HG02610 (cell line): ENCODE measurements around the gene ZBTB7A.
"Not testable (repeated sequence)": the region's sequence is repeated elsewhere in the genome, so short reads cannot be mapped to it uniquely, and the experiment has no call there.

Experiments used
- ATAC-seq: cut with Tn5 transposase; IDR thresholded peaks from one replicate; pipeline ENCODE4 v1.9.1; 2021; ENCODE audit warnings: mild to moderate bottlenecking, moderate library complexity; ENCODE audit not compliant: unreplicated experiment

ZBTB7A gene

DNA sequence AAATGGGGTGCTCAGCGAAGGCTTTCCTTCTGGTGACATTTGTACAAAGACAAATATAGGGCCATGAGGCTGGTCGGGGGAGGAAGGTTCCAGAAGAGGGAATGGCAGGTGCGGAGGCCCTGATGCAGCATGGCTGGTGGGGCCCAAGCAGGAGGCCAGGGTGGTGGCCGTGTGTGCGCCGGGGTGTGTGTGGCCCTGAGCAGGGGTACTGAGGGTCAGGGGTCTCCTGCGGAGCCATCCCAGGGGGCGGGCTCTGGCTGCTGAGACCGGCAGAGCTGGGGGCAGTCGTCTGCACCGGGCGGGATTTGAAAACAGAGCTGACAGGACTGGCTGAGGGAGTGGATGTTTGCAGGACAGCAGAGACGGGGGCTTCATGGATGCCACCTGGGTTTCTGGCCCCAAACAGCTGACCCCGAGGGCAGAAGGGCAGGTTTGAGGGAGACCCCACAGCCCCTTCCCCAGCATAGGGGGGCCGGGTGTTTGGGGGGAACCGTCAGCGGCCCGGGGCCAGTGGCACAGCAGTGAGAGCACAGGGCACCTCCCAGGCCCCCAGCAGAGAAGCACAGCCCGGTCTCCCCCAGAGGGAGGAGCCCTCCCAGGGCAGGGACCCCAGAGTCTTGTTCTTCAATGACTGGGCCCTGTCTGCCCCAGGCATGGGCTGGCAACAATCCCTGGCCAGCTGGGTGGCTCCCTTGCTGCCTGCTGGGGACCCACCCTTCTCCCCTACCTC is 47.8 kb downstream of the ZBTB7A start:
- ATAC-seq = no peak

- no peak for ATAC-seq
Measured at GRCh38 chr19:4018140-4018613, 48.5 kb downstream of the ZBTB7A start.

DNA sequence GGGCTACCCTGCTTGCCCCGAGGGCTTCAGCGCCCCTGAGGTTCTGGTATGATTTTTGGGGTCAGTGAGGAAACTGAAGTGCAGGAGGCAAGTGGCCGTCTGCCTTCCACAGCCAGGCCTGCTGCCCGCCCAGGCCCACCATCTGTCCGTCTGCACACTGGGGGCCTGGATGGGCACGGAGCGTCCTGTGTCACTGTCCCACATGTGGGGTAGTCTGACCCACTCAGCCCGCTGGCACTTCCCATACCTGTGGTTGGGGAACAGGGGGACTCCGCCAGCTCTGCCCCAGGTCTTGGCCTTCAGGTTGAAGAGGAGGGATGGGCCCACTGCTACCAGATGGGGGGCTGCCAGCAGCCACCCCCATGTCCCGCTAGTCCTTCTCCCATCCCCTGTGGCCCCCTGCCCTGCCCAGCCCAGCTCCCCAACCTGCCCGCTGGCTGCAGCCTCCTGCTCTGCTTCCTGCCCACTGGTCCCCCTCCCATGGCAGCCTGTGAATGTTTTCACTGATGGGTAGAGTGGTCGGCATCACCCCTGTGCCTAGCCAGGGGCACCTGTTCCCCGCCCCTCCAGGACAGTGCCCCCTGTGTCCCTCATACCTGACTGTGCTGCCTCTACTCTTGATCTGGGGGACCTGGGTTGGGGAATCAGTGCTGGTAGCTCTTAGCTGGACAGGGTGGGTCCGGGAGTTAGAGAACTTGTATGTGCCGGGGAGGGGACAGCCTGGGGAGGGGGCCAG is 49.6 kb downstream of the ZBTB7A start:
- no peak for ATAC-seq

- ATAC-seq = no peak
Measured at GRCh38 chr19:4016486-4016885, 50.2 kb downstream of the ZBTB7A start.

- ATAC-seq = no peak
Measured at GRCh38 chr19:4015705-4016402, 50.8 kb downstream of the ZBTB7A start.

- no peak for ATAC-seq
Measured at GRCh38 chr19:4014541-4015491, 51.9 kb downstream of the ZBTB7A start.

DNA sequence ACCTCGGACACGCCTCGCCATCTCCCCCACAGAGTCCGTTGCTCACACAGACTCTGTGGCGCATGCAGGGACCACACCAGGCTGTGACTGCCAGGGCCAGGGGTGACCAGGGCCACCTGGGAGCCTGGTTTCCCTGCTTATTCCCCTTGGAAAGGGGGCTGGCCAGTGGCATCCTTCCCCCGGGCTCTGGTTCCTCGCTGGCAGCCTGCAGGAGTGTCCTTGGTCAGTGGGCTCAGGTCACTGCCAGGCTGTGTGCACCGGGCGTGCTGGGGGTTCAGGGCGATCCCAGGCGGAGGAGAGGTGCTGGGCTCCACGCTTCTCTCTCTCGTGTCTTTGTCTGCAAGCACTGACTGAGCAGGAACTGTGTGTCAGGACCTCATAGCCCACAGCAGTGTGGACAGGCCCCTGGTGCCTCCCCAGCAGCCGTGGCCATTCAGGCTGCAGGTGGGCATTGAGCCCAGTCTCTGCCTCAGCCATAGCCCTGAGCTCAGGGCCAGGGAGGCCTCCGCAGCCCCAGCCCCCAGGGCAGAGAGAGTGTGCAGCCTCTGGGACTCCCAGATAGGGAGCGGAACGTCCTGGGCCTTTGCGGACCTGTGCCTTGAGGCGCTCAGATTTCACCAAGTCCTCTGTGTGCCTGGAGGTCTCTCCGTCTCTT is 52.7 kb downstream of the ZBTB7A start:
- no peak for ATAC-seq

GRCh38 chr19:4012975-4013634 is 53.6 kb downstream of the ZBTB7A start:
- no peak for ATAC-seq

DNA sequence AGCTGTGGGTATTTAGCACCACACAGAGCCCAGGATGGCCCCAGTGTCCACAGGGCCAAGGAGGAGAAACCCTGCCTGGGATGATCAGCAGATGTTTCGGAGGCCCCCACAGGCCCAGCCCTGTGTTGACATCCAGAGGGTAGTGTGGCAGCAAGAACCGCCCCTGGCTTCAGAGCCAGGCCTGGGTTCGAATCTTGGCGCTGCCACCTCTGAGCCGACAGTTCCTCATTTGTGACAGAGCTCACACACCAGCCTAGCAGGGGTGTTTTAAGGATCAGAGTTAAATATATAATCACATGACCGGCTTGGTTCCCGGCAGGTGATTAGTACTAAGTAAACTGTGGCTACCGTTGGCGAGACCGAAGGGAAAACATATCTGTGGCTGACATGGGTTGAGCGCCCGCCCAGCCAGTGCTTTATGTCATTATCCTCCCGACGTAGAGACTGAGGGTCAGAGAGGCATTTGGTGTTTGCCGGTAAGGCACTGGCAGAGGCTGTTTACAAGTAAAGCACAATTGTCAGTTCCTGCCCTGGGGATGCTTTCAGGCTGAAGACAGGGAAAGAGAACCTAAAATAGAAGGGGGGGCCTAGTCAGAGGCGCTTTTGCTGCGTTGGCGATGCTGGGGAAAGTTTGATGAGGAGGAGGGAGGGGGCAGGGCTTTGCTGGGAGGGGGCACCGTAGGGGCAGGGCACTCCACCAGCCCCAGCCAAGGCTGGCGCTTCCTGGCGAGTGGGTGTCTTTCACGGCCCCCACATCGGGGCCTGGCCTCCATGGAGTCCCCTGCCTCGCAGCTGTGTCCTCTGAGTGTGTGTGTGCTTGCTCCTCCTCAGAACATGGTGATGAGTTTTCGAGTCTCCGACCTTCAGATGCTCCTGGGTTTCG is 54.4 kb downstream of the ZBTB7A start:
- ATAC-seq = no peak

DNA sequence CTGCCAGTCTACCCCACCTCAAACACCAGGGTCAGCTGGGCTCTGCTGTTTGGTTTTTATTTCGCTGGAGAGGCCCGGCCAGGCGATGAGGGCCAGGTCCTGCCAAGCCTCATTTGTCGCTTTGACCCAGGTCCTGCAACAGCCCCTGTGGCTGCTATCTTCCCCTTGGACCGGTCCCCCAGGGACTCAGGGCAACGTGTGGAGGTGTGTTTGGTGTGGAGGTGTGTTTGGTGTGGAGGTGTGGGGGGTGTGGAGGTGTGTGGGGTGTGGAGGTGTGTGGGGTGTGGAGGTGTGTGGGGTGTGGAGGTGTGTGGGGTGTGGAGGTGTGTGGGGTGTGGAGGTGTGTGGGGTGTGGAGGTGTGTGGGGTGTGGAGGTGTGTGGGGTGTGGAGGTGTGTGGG is 55.3 kb downstream of the ZBTB7A start:
- ATAC-seq = not testable (repeated sequence)

DNA sequence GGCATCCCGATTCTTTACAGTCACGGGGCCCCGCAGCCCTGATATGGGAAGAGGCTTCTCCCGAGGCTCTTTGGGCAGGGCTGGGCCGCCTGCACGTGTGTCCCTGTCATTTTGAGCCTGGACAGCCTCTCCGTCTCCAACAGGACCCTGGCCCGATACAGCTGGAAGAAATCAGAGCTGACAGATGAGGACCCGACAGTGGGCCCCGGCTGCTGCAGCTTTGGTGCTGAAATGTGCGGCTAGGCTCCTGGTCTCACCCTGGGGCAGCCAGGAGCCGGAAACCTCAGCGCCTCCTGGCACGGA is 55.9 kb downstream of the ZBTB7A start:
- no peak for ATAC-seq

DNA sequence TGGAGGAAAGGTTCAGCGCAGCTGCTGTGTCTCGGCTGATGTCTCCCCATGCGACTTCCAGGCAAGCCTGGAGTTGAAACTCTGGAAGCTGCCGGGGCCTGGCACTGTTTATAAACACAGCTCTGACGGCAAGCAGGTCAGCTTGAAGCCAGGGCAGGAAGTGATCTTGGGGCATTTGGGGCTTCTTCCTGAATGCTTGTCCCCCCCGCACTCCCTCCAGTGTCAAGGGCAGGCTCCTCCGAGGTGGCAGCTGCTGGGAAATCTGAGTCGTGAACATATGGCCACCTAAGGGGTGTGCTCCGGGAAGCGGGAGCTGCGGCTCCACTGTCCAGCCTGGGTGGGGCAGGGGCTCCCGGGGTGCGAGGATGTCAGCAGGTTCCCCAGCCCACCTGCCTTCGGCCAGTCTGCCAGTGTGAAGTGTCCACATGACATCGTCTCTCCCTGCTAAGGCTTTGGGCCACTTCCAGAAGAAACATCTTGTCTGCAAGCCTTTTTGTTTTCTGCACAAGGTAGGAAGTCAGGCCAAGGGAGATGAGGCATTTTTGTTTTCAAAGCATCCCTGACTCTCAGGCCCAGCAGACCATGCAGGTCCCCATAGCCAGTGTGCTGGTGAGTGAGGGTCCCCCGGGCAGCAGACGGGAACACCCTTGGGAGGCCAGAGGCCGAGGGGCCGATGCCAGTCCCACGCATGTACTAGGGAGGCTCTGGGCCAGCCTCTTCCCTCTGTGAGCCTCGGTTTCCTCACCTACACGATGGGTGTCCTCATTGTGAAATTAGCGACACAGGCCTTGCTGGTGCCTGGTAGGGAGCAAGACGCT is 56.5 kb downstream of the ZBTB7A start:
- no peak for ATAC-seq

- no peak for ATAC-seq
Measured at GRCh38 chr19:4007836-4008539, 58.7 kb downstream of the ZBTB7A start.

DNA sequence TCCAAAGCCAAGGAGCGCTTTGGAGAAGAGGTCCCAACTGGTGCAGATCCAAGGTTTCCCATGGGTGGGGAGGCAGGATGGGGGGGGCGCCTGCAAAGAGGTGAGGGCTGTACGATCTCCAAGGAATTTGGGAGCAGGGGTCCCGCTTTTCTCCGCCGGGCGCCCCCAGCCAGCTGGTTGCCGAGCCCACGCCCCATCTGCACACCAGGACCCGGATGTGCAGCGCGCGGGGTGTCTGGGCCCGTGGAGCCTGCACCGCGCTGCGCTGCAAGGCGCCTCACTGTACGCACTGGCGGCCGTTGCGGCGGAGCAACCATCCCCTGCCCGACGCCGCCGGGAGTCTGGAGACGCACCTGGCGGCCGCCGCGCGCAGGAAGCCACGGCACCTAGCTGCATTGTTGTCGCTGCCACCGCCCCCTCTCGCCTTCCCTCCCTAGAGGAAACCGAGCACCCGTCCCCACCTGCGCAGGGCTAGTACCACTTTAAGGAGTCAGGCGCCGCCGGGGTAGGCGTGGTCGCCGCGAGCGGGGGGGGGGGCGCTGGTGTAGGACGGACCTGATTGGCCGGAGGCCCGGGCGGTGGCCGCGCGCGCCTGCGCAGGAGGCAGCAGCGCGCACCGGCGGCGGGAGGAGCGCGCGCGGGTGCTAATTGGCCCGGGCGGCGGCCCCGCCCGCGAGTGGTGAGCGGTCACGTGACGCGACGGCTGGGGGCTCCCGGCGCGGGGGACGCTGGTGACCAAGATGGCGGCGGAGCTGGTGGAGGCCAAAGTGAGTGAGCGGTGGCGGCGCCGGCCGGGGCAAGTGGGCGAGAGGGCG is 59.5 kb downstream of the ZBTB7A start, which contains the start of gene PIAS4:
Gene PIAS4, plus strand, starts transcription at position 716 of the 815 bp plus-strand sequence. Its CDS starts 25 bp downstream, at position 741.
- peak; percentile 79 for ATAC-seq

- ATAC-seq = not testable (repeated sequence)
Measured at GRCh38 chr19:4005436-4005835, 61.3 kb downstream of the ZBTB7A start.

DNA sequence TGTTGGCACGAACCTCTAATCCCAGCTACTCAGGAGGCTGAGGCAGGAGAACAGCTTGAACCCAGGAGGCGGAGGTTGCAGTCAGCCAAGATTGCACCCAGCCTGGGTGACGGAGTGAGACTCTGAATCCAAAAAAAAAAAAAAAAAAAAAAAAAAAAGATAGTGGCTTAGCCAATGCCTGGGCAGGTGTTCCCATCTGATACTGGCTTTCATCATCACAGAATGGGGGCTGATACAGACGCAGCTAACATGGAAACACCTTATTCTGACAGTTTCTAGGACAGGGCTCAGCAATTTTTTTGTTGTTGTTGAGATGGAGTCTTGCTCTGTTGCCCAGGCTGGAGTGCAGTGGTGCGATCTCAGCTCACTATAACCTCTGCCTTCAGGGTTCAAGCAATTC is 65.9 kb downstream of the ZBTB7A start:
- not testable (repeated sequence) for ATAC-seq
